ENCODE data around the gene TPM2.
A peak's percentile ranks its signal among the peaks of the same experiment; 100 is the strongest.

Gene TPM2

DNA sequence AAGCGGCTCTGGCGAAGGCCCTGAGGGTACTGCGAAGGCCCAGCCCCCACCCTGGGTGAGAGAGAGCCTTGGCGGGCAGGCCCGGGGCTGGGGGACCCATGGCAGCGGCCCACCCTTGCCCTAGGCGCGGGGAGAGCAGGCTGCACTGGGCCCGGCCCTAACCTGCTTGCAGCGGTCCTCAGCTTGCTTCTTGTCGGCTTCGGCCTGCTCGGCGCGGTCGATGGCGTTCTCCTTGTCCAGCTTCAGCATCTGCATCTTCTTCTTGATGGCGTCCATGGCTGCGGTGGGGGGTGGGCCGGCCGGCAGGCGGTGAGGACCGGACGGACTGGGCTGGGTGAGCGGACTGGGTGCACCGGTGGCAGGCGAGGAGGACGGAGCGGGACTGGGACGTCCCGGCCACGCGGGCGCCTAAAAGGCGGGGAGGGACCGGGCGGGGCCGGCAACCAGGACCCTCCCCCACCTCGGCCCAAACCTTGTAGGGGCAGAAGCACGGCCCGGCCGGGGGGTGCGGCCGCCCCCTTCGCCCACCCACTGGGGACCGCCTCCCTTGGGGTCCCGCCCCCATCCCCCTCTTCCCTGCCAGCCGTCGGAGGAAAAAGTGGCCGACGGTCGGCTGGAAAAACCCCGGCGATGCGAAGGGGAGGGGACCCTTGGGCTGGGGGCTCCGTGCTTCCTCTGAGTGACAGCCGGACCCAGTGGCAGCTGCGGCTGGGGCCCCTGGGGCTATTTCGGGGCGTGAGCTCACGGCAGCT lies at the start of gene TPM2:
TSS of gene TPM2 (minus strand) at position 384 of the 752 bp plus-strand sequence. CDS start at position 276, 108 bp downstream.
- TF ChIP-seq CTCF (conservative IDR thresholded peaks at IDR 0.05) (no peak), ZFX (IDR thresholded peaks at IDR 0.05) (no peak)
- peak within 1 kb of the TSS; percentile 56 for H3K27ac ChIP-seq

GRCh38 chr9:35738924-35739323 lies 49.2 kb upstream of the TPM2 start:
- no peak overlapping the region for H3K27ac ChIP-seq
- no peak for TF ChIP-seq ZFX (IDR thresholded peaks at IDR 0.05)
- TF ChIP-seq CTCF (conservative IDR thresholded peaks at IDR 0.05) = no peak

- H3K27ac ChIP-seq = no peak overlapping the region
- TF ChIP-seq ZFX (IDR thresholded peaks at IDR 0.05) (no peak), CTCF (conservative IDR thresholded peaks at IDR 0.05) (no peak)
These were observed 48.5 kb upstream of the TPM2 start for GRCh38 chr9:35738186-35738585.

DNA sequence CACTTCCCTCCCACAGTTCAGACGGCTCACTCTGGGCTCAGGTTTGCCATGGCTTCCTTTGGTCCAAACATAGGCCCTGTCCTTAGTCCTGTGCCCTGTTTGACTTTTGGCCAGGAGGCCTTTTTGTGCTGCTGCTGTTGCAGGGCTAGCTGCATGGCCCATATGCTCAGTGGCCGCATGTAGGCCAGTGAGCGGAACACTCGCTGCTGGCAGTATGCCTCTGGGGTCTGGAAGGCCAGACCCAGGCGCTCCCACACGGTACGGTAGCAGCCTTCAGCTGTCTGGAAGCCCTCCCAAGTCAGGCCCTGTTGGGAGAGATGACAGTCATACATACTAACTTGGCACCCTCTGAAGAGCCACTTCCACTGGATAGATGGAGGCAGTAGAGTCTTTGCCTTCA lies 47.4 kb upstream of the TPM2 start:
- TF ChIP-seq ZFX (IDR thresholded peaks at IDR 0.05) (no peak), CTCF (conservative IDR thresholded peaks at IDR 0.05) (no peak)
- H3K27ac ChIP-seq = no peak overlapping the region

DNA sequence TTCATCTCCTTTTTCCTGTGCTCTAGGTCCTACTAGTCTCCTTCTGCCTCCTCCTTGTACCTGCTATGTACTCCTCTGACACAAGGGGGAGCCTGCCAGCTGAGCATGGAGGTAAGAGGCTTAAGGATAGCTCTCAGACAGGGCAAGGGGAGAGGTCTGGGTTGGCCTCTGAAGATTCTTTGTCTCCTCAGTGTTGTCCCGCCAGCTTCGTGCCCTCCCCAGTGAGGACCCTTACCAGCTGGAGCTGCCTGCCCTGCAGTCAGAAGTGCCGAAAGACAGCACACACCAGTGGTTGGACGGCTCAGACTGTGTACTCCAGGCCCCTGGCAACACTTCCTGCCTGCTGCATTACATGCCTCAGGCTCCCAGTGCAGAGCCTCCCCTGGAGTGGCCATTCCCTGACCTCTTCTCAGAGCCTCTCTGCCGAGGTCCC lies 46.5 kb upstream of the TPM2 start:
- no peak overlapping the region for H3K27ac ChIP-seq
- TF ChIP-seq CTCF (conservative IDR thresholded peaks at IDR 0.05) (peak; percentile 88), ZFX (IDR thresholded peaks at IDR 0.05) (no peak)

- TF ChIP-seq CTCF (conservative IDR thresholded peaks at IDR 0.05) (no peak), ZFX (IDR thresholded peaks at IDR 0.05) (no peak)
- H3K27ac ChIP-seq = no peak overlapping the region
These were observed 44.4 kb upstream of the TPM2 start for GRCh38 chr9:35734096-35734495.

- H3K27ac ChIP-seq = peak overlapping the region; percentile 73
- TF ChIP-seq ZFX (IDR thresholded peaks at IDR 0.05) (no peak; the same call in 1 of the 2 replicates), CTCF (conservative IDR thresholded peaks at IDR 0.05) (peak; percentile 48)
These were observed 43.2 kb upstream of the TPM2 start for GRCh38 chr9:35732800-35733541.

Measured in C4-2B (cell line).